ENCODE measurements around the gene TEX11.
A peak's percentile ranks its signal among the peaks of the same experiment; 100 is the strongest.
"Not testable (repeated sequence)": the region's sequence is repeated elsewhere in the genome, so short reads cannot be mapped to it uniquely, and the experiment has no call there.

Gene TEX11

GRCh38 chrX:70762285-70762684 is 146.2 kb downstream of the TEX11 start:
- DNase-seq (ENCODE audit: low read depth in 2 of 2) = no peak

DNA sequence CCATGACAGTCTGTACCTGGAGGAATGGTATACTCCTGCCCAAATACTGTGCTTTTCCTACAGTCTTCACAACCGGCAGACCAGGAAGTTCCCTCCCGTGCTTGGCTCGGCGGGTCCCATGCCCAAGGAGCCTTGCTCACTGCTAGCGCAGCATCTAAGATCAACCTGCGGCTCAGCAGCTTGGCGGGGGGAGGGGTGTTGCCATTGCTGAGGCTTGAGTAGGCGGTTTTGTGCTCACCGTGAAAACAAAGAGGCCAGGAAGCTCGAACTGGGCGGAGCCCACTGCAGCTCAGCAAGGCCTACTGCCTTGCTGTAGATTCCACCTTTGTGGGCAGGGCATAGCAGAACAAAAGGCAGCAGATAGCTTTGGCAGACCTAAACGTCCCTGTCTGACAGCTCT is 152.7 kb downstream of the TEX11 start:
- peak; percentile 1 to 30 for DNase-seq (ENCODE audit: low read depth in 2 of 2)

DNA sequence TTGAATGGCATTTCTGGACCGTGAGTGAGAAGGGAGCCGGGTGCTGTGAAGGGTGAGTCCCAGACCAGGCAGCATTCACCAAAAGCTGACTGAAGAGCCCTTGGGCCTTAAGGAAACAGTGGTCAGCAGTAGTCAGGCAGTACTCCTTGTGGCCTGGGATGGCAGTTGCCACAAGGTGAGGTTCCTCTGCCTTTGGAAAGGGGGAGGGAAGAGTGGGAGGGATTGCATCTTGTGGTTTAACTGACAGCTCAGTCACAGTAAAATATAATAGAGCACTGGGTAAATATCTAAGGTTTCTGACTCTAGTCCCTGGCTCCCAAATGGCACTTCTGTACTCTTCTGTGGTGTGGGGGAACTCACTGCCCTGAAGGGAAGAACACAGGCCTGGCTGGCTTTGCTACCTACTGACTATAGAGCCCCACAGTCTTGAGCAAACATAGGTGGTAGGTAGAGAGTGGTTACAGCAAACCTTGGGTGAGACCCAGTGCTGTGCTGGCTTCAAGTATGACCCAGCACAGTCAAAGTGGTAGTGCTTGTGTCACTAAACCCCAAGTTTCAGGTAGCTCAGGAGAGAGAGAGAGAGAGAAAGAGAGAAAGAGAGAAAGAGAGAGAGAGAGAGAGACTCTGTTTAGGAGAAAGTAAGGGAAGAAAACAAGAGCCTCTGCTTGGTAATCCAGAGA is 154.2 kb downstream of the TEX11 start:
- DNase-seq (ENCODE audit: low read depth in 2 of 2) = no peak

GRCh38 chrX:70733774-70734173 is 174.7 kb downstream of the TEX11 start:
- DNase-seq (ENCODE audit: low read depth in 2 of 2) = not testable (repeated sequence)

GRCh38 chrX:70727961-70728360 is 180.6 kb downstream of the TEX11 start:
- DNase-seq (ENCODE audit: low read depth in 2 of 2) = not testable (repeated sequence)

- no peak for DNase-seq (ENCODE audit: low read depth in 2 of 2)
Observed at GRCh38 chrX:70720721-70721120, 187.8 kb downstream of the TEX11 start.

DNA sequence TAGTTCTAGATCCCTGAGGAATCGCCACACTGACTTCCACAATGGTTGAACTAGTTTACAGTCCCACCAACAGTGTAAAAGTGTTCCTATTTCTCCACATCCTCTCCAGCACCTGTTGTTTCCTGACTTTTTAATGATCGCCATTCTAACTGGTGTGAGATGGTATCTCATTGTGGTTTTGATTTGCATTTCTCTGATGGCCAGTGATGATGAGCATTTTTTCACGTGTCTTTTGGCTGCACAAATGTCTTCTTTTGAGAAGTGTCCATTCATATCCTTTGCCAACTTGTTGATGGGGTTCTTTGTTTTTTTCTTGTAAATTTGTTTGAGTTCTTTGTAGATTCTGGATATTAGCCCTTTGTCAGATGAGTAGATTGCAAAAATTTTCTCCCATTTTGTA is 197.2 kb downstream of the TEX11 start:
- DNase-seq (ENCODE audit: low read depth in 2 of 2) = not testable (repeated sequence)

GRCh38 chrX:70694339-70695122 is 214.0 kb downstream of the TEX11 start:
- no peak for DNase-seq (ENCODE audit: low read depth in 2 of 2)

- not testable (repeated sequence) for DNase-seq (ENCODE audit: low read depth in 2 of 2)
Observed at GRCh38 chrX:70679455-70679854, 229.1 kb downstream of the TEX11 start.

DNA sequence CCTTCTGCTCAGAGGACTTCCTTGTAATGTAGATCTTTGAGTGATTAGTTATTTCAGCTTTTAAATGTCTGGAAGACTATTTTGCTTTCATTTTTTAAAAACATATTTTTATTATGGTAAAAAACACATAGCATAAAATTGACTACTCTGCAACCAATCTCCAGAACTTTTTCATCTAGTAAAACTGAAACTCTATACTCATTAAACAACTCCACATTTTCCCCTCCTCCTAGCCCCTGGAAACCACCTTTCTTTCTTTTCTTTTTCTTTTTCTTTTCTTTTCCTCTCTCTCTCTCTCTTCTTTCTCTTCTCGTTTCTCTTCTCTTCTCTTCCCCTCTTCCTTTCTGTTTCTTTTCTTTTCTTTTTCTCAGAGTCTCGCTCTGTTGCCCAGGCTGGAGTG is 233.2 kb downstream of the TEX11 start:
- no peak for DNase-seq (ENCODE audit: low read depth in 2 of 2)

DNA sequence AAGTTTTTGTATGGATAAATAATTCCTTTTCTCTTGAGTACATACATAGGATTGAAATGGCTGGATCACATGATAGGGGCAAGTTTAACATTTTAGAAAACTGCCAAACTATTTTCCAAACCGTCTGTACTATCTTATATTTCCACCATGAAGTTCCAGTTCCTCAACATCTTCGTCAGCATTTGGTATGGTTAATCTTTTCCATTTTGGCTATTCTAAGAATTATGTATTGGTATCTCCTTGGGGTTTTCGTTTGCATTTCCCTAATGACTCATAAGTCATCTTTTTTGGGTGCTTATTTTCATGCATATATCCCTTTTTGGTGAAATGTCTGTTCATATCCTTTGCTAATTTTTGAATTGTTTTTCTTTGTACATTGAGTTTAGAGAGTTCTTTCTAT is 236.2 kb downstream of the TEX11 start:
- no peak for DNase-seq (ENCODE audit: low read depth in 2 of 2)

- DNase-seq (ENCODE audit: low read depth in 2 of 2) = no peak
Observed at GRCh38 chrX:70669120-70669519, 239.4 kb downstream of the TEX11 start.

DNA sequence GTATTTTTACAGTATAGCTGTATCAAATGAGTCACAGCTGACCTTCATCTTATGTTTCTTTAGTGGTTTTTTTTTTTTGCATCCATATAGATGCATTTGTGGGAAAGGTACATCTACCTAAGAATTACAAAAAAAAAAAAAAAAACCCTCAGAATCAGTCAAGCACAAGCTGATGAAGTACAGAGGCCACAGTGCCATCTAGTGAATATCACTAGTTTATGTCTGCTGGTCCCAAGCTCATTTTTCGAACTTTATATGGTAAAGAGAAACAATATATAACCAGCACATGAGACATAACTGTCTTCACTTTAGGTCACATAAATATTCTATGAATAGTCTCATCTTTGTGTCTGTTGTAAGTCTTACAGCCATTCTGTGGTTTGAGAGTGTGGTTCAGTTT is 243.8 kb downstream of the TEX11 start:
- no peak for DNase-seq (ENCODE audit: low read depth in 2 of 2)

GRCh38 chrX:70661124-70661523 is 247.4 kb downstream of the TEX11 start:
- DNase-seq (ENCODE audit: low read depth in 2 of 2) = not testable (repeated sequence)

GRCh38 chrX:70657546-70657945 is 251.0 kb downstream of the TEX11 start:
- not testable (repeated sequence) for DNase-seq (ENCODE audit: low read depth in 2 of 2)

- no peak for DNase-seq (ENCODE audit: low read depth in 2 of 2)
Observed at GRCh38 chrX:70656304-70656703, 252.2 kb downstream of the TEX11 start.

DNA sequence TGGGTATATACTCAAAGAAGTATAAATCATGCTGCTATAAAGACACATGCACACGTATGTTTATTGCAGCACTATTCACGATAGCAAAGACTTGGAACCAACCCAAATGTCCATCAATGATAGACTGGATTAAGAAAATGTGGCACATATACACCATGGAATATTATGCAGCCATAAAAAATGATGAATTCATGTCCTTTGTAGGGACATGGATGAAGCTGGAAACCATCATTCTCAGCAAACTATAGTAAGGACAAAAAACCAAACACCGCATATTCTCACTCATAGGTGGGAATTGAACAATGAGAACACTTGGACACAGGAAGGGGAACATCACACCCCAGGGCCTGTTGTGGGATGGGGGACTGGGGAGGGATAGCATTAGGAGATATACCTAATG is 260.6 kb downstream of the TEX11 start:
- not testable (repeated sequence) for DNase-seq (ENCODE audit: low read depth in 2 of 2)

- DNase-seq (ENCODE audit: low read depth in 2 of 2) = no peak
Observed at GRCh38 chrX:70636218-70636617, 272.3 kb downstream of the TEX11 start.

DNA sequence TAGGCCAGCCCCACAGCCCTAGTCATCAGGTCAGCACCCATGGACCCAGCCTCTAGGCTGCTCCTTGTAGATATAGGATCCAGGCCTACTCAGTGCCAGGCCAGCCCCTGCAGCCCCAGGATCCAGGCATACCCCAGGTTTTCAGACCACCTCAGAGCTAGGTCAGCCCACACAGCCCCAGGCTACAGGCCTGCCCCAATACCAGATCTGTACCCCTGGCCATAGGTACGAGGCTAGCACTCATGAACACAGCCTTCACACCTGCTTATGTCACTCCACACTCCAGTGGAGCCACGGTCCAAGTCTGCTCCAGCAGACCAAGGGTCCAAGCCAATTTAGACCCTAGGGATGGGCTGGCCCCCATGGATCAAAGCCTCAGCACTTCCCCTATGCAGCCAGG is 272.8 kb downstream of the TEX11 start:
- no peak for DNase-seq (ENCODE audit: low read depth in 2 of 2)

- DNase-seq (ENCODE audit: low read depth in 2 of 2) = no peak
Observed at GRCh38 chrX:70635227-70635626, 273.3 kb downstream of the TEX11 start.

- DNase-seq (ENCODE audit: low read depth in 2 of 2) = no peak
Observed at GRCh38 chrX:70621743-70622142, 286.8 kb downstream of the TEX11 start.

DNA sequence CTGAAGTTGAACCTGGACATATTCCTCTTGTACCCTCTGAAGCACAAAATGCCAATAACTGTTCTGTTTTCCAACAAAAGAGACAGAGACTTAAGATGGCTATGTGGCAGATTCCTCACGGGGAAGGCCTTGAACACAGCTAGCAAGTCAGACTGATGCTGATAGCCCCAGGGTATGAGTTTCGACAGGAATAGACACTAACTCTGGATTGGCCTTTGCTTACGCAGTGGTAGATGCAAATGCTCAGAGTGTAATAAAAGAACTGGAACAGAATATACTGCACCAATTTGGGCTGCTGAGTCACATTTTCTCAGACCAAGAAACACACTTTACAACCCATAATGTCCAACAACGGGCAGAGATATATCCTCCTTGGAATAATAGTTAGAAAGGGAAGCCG is 290.0 kb downstream of the TEX11 start:
- DNase-seq (ENCODE audit: low read depth in 2 of 2) = no peak

DNA sequence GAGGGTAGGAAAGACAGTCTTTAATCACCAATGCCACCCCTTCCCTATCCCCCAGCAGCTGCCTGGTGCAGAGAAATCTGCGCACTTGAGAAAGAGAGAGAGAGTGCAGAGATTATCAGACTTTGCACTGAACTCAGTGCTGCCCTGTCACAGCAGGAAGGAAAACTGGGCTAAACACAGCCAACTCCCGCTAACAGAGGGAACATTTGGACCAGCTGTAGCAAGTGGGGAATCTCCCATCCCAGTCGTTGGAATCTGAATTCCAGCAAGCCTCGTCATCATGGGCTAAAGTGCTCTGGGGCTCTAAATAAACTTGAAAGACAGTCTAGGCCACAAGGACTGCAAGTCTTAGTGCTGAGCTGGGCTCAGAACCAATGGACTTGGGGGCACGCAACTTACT is 295.2 kb downstream of the TEX11 start:
- DNase-seq (ENCODE audit: low read depth in 2 of 2) = no peak

Data from stimulated activated CD8-positive, alpha-beta memory T cell treated with anti-CD3 and anti-CD28 coated beads, Interleukin-7, amount 100 ng/mL, for 4 hours (primary cell).